Measurements from ENCODE around the gene TGIF2. TPM values are rescaled to one million over a fixed set of nuclear protein-coding genes. Genes with fewer than 3 reads are reported as not detected.
A peak's percentile ranks its signal among the peaks of the same experiment; 100 is the strongest.

TGIF2 gene
- total and polyA plus RNA-seq, 2 of the 13 experiments (the other 11 are each of a cell fraction or from before 2014, with no cell fraction given): 41.3 to 53.9 TPM

DNA sequence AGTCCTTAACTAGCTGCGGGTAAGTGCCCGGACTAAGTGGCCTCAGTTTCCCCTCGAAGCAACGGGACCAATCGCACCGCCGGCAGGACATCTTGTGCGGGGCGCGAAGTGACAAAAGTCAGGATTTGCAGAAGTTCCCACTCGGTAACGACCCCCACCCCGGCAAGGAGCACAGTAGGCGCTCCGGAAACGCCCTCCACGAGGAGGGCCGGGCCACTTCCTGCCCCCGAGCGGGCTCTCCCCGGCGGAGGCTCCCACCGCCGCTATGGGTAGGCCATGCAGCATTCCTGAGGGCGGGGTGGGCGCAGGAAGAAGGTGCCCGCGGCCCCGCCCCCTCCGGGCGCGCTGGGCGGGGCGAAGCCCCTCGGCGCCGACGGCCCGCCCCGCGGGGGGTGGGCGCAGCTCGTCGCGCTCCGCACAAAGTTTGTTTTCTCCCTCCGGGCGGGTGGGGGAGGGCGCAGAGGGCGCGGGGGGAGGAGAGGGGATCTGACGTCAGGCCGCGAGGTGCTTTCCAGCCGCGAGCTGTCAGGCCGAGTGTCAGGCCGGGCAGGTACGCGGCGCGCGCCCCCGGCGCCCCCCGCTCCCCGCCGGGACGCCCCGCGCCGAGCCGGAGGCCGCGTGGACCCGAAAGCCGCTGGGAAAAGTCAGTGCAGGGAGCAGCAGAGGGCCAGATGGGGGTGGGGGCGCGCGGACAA, at the start of gene TGIF2 (continued):
- TF ChIP-seq, protein P1, sequence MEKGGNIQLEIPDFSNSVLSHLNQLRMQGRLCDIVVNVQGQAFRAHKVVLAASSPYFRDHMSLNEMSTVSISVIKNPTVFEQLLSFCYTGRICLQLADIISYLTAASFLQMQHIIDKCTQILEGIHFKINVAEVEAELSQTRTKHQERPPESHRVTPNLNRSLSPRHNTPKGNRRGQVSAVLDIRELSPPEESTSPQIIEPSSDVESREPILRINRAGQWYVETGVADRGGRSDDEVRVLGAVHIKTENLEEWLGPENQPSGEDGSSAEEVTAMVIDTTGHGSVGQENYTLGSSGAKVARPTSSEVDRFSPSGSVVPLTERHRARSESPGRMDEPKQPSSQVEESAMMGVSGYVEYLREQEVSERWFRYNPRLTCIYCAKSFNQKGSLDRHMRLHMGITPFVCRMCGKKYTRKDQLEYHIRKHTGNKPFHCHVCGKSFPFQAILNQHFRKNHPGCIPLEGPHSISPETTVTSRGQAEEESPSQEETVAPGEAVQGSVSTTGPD (CRISPR knock-in tag; IDR thresholded peaks at IDR 0.05): 0 out of 2 replicates have a peak, but pooled peaks have one; percentile 59
- TF ChIP-seq POLR2G (IDR thresholded peaks at IDR 0.05; ENCODE audit: low read depth, low read length) (peak; percentile 98), ZNF549 (CRISPR knock-in tag; IDR thresholded peaks at IDR 0.05) (no peak), SMAD3 (CRISPR knock-in tag; IDR thresholded peaks at IDR 0.05) (no peak), TBX2 (CRISPR knock-in tag; IDR thresholded peaks at IDR 0.05; ENCODE audit: borderline replicate concordance) (peak; percentile 54), STAG1 (CRISPR knock-in tag; IDR thresholded peaks at IDR 0.05) (no peak), TOE1 (CRISPR knock-in tag; IDR thresholded peaks at IDR 0.05) (no peak), NKX3-1 (CRISPR knock-in tag; IDR thresholded peaks at IDR 0.05) (peak; percentile 28; the same call in 1 of the 2 replicates), ELF1 (CRISPR knock-in tag; IDR thresholded peaks at IDR 0.05) (peak; percentile 90), ZNF225 (CRISPR knock-in tag; IDR thresholded peaks at IDR 0.05) (peak; percentile 96; the same call in 1 of the 2 replicates), RBM22 (optimal IDR thresholded peaks at IDR 0.05; ENCODE audit: low read length) (no peak), DMAP1 (CRISPR knock-in tag; IDR thresholded peaks at IDR 0.05) (peak; percentile 92), ZNF652 (CRISPR knock-in tag; IDR thresholded peaks at IDR 0.05; ENCODE audit: borderline replicate concordance, low read depth) (0 out of 2 replicates have a peak, but pooled peaks have one; percentile 11), ZFP82 (CRISPR knock-in tag; IDR thresholded peaks at IDR 0.05; ENCODE audit: borderline replicate concordance) (no peak; the same call in 1 of the 2 replicates), TOPORS (CRISPR knock-in tag; IDR thresholded peaks at IDR 0.05) (no peak)
- TF ChIP-seq, protein P2, sequence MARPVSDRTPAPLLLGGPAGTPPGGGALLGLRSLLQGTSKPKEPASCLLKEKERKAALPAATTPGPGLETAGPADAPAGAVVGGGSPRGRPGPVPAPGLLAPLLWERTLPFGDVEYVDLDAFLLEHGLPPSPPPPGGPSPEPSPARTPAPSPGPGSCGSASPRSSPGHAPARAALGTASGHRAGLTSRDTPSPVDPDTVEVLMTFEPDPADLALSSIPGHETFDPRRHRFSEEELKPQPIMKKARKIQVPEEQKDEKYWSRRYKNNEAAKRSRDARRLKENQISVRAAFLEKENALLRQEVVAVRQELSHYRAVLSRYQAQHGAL (CRISPR knock-in tag; IDR thresholded peaks at IDR 0.05; ENCODE audit: not compliant biosample characterization): no peak
- TF ChIP-seq, protein P3, sequence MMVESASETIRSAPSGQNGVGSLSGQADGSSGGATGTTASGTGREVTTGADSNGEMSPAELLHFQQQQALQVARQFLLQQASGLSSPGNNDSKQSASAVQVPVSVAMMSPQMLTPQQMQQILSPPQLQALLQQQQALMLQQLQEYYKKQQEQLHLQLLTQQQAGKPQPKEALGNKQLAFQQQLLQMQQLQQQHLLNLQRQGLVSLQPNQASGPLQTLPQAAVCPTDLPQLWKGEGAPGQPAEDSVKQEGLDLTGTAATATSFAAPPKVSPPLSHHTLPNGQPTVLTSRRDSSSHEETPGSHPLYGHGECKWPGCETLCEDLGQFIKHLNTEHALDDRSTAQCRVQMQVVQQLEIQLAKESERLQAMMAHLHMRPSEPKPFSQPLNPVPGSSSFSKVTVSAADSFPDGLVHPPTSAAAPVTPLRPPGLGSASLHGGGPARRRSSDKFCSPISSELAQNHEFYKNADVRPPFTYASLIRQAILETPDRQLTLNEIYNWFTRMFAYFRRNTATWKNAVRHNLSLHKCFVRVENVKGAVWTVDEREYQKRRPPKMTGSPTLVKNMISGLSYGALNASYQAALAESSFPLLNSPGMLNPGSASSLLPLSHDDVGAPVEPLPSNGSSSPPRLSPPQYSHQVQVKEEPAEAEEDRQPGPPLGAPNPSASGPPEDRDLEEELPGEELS (CRISPR knock-in tag; IDR thresholded peaks at IDR 0.05): peak; percentile 49; the same call in 1 of the 2 replicates
- TF ChIP-seq, protein P4, sequence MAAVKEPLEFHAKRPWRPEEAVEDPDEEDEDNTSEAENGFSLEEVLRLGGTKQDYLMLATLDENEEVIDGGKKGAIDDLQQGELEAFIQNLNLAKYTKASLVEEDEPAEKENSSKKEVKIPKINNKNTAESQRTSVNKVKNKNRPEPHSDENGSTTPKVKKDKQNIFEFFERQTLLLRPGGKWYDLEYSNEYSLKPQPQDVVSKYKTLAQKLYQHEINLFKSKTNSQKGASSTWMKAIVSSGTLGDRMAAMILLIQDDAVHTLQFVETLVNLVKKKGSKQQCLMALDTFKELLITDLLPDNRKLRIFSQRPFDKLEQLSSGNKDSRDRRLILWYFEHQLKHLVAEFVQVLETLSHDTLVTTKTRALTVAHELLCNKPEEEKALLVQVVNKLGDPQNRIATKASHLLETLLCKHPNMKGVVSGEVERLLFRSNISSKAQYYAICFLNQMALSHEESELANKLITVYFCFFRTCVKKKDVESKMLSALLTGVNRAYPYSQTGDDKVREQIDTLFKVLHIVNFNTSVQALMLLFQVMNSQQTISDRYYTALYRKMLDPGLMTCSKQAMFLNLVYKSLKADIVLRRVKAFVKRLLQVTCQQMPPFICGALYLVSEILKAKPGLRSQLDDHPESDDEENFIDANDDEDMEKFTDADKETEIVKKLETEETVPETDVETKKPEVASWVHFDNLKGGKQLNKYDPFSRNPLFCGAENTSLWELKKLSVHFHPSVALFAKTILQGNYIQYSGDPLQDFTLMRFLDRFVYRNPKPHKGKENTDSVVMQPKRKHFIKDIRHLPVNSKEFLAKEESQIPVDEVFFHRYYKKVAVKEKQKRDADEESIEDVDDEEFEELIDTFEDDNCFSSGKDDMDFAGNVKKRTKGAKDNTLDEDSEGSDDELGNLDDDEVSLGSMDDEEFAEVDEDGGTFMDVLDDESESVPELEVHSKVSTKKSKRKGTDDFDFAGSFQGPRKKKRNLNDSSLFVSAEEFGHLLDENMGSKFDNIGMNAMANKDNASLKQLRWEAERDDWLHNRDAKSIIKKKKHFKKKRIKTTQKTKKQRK (IDR thresholded peaks at IDR 0.05; ENCODE audit: low read length): no peak
- TF ChIP-seq, protein P5, sequence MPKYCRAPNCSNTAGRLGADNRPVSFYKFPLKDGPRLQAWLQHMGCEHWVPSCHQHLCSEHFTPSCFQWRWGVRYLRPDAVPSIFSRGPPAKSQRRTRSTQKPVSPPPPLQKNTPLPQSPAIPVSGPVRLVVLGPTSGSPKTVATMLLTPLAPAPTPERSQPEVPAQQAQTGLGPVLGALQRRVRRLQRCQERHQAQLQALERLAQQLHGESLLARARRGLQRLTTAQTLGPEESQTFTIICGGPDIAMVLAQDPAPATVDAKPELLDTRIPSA (CRISPR knock-in tag; IDR thresholded peaks at IDR 0.05; ENCODE audit: borderline replicate concordance): peak; percentile 15
- TF ChIP-seq, protein P6, sequence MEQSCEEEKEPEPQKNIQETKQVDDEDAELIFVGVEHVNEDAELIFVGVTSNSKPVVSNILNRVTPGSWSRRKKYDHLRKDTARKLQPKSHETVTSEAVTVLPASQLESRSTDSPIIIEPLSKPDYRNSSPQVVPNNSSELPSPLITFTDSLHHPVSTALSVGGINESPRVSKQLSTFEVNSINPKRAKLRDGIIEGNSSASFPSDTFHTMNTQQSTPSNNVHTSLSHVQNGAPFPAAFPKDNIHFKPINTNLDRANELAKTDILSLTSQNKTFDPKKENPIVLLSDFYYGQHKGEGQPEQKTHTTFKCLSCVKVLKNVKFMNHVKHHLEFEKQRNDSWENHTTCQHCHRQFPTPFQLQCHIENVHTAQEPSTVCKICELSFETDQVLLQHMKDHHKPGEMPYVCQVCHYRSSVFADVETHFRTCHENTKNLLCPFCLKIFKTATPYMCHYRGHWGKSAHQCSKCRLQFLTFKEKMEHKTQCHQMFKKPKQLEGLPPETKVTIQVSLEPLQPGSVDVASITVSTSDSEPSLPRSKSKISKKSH (CRISPR knock-in tag; IDR thresholded peaks at IDR 0.05; ENCODE audit: borderline replicate concordance): peak; percentile 94
